Hepatocyte (in vitro differentiated cells): ENCODE results near the gene ANKRD17. TPM values are rescaled to one million over a fixed set of nuclear protein-coding genes. Genes with fewer than 3 reads are reported as not detected.

ENCODE experiments used
- DNase-seq: peaks from one replicate; pipeline ENCODE4 v3.0.0-alpha.2; 2016; ENCODE audit warnings: low spot score
- H2AFZ ChIP-seq: fragments of 200-600 bp; sonication (generic); 2 replicates; pipeline ENCODE4 v1.6.0; 2016; ENCODE audit warnings: antibody characterized with exemption, mild to moderate bottlenecking
- H3K27ac ChIP-seq: fragments of 200-600 bp; sonication (generic); 2 replicates; pipeline ENCODE4 v1.5.1; 2016; ENCODE audit warnings: mild to moderate bottlenecking
- H3K27me3 ChIP-seq: fragments of 200-600 bp; sonication (generic); 2 replicates; pipeline ENCODE4 v1.6.1; 2016
- H3K36me3 ChIP-seq: fragments of 200-600 bp; sonication (generic); replicated peaks from 2 replicates; pipeline ENCODE4 v1.5.1; 2016; ENCODE audit warnings: low read depth; ENCODE audit not compliant: insufficient read depth
- H3K4me1 ChIP-seq: fragments of 200-600 bp; sonication (generic); 2 replicates; pipeline ENCODE4 v1.5.1; 2016; ENCODE audit warnings: mild to moderate bottlenecking, moderate library complexity; ENCODE audit not compliant: insufficient read depth
- H3K4me2 ChIP-seq: fragments of 200-600 bp; sonication (generic); 2 replicates; pipeline ENCODE4 v1.6.0; 2016
- H3K4me3 ChIP-seq: fragments of 200-600 bp; sonication (generic); 2 replicates; pipeline ENCODE4 v1.5.1; 2016; ENCODE audit warnings: mild to moderate bottlenecking
- H3K79me2 ChIP-seq: fragments of 200-600 bp; sonication (generic); 2 replicates; pipeline ENCODE4 v1.6.0; 2017; ENCODE audit warnings: mild to moderate bottlenecking
- H3K9me2 ChIP-seq: fragments of 200-600 bp; sonication (generic); replicated peaks from 2 replicates; pipeline ENCODE4 v1.6.0; 2017; ENCODE audit warnings: mild to moderate bottlenecking; ENCODE audit not compliant: insufficient read depth
- H3K9me3 ChIP-seq: fragments of 200-600 bp; sonication (generic); 2 replicates; pipeline ENCODE4 v1.5.1; 2016; ENCODE audit warnings: low read depth, mild to moderate bottlenecking
- H4K20me1 ChIP-seq: fragments of 200-600 bp; sonication (generic); 2 replicates; pipeline ENCODE4 v1.6.0; 2016; ENCODE audit warnings: mild to moderate bottlenecking; ENCODE audit not compliant: insufficient read depth, poor library complexity, severe bottlenecking
- EZH2 ChIP-seq: fragments of 200-600 bp; sonication (generic); IDR thresholded peaks from 2 replicates; pipeline ENCODE4 v1.6.1; 2016; ENCODE audit warnings: antibody characterized with exemption, mild to moderate bottlenecking, borderline replicate concordance
- EZH2phosphoT487 ChIP-seq: fragments of 200-600 bp; sonication (generic); IDR thresholded peaks from one replicate; pipeline ENCODE4 v1.6.1; 2018; ENCODE audit warnings: antibody characterized with exemption, mild to moderate bottlenecking, low read depth, moderate library complexity; ENCODE audit not compliant: unreplicated experiment, severe bottlenecking
- WGBS: methylation state at CpG from one replicate; pipeline ENCODE4 v1.1.6; 2016; ENCODE audit warnings: low lambda C conversion rate; ENCODE audit errors: missing lambda C conversion rate; 5-methylcytosine and 5-hydroxymethylcytosine counted together
- polyA plus RNA-seq: library from polyadenylated mRNA; unstranded; fragments of >200 nt; fragmentation: Nextera tagmentation; extraction: Ambion mirVana; gene quantifications from 2 replicates; pipeline ENCODE4 v1.2.1, GENCODE V29; 2016
- total RNA-seq: library from RNA; depleted of rRNA; stranded (reverse); fragments of >200 nt; gene quantifications from 2 replicates; pipeline ENCODE4 v1.2.3, GENCODE V29; 2014
- TF ChIP-seq, protein P1 (sequence below): fragments of 200-600 bp; sonication (generic); IDR thresholded peaks from 2 replicates; pipeline ENCODE4 v1.5.1; 2016; ENCODE audit warnings: antibody characterized with exemption, mild to moderate bottlenecking; ENCODE audit not compliant: poor library complexity

The ANKRD17 gene, protein sequence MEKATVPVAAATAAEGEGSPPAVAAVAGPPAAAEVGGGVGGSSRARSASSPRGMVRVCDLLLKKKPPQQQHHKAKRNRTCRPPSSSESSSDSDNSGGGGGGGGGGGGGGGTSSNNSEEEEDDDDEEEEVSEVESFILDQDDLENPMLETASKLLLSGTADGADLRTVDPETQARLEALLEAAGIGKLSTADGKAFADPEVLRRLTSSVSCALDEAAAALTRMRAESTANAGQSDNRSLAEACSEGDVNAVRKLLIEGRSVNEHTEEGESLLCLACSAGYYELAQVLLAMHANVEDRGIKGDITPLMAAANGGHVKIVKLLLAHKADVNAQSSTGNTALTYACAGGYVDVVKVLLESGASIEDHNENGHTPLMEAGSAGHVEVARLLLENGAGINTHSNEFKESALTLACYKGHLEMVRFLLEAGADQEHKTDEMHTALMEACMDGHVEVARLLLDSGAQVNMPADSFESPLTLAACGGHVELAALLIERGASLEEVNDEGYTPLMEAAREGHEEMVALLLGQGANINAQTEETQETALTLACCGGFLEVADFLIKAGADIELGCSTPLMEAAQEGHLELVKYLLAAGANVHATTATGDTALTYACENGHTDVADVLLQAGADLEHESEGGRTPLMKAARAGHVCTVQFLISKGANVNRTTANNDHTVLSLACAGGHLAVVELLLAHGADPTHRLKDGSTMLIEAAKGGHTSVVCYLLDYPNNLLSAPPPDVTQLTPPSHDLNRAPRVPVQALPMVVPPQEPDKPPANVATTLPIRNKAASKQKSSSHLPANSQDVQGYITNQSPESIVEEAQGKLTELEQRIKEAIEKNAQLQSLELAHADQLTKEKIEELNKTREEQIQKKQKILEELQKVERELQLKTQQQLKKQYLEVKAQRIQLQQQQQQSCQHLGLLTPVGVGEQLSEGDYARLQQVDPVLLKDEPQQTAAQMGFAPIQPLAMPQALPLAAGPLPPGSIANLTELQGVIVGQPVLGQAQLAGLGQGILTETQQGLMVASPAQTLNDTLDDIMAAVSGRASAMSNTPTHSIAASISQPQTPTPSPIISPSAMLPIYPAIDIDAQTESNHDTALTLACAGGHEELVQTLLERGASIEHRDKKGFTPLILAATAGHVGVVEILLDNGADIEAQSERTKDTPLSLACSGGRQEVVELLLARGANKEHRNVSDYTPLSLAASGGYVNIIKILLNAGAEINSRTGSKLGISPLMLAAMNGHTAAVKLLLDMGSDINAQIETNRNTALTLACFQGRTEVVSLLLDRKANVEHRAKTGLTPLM (N-terminal part only)
- total RNA-seq = 55.1 and 55.8 TPM in 2 replicates
- polyA plus RNA-seq = 31.8 and 38.6 TPM in 2 replicates

DNA sequence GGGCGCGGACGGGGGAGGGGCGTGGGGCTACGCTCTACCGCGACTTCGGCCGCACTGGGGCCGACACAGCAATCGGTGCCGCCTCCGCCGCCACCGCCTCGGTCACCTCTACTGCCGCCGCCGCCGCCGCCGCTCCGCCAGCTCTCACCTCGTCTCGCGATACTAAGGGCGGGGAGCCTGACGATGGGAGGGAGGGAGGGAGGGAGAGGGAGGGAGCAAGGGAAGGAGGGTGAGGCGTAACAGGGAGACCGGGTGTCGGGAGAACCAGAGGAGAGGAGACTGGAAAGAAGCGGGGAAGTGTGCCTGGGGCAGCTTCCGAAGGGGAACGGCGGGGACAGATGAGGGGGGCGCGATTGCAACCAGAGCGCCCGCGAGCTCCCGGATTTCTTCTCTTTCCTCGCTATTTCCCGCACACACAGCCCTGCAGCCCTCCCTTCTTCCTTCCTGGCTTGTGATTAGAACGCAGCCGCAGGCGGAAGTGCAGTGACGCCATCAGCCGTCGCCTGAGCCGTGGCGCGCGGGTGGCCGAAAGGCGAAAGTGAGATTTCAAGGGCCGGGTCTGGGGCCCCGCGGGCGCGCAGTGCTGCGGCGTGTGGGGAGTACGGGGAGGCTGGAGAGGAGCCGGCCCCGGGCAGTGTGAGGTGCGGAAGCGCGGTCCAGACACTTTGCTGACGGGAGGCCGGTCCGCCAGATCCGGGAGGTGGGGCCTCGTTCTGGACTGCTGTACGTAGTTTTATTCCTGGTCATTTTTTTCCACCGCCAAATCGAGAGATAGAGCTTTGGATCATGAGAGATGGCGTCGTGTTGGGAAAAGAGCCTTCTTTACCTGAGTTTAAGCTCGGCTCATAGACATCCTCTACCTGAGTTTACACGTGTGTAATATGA lies at the start of gene ANKRD17:
Gene ANKRD17, minus strand, starts transcription at position 113 of the 885 bp plus-strand sequence. CDS start 130 bp downstream, outside the sequence.
- peak; percentile 96 for DNase-seq
- TF ChIP-seq, protein P1, sequence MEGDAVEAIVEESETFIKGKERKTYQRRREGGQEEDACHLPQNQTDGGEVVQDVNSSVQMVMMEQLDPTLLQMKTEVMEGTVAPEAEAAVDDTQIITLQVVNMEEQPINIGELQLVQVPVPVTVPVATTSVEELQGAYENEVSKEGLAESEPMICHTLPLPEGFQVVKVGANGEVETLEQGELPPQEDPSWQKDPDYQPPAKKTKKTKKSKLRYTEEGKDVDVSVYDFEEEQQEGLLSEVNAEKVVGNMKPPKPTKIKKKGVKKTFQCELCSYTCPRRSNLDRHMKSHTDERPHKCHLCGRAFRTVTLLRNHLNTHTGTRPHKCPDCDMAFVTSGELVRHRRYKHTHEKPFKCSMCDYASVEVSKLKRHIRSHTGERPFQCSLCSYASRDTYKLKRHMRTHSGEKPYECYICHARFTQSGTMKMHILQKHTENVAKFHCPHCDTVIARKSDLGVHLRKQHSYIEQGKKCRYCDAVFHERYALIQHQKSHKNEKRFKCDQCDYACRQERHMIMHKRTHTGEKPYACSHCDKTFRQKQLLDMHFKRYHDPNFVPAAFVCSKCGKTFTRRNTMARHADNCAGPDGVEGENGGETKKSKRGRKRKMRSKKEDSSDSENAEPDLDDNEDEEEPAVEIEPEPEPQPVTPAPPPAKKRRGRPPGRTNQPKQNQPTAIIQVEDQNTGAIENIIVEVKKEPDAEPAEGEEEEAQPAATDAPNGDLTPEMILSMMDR = no peak
- TF ChIP-seq EZH2 (no peak), EZH2phosphoT487 (no peak)
- Histone ChIP-seq H3K4me1 (peaks cover 22% of the 10 kb centered on the region), H3K9me2 (no peaks in the 10 kb centered on the region), H3K9me3 (no peaks in the 10 kb centered on the region), H4K20me1 (peaks cover 31% of the 10 kb centered on the region), H3K36me3 (no peaks in the 10 kb centered on the region), H3K4me2 (peak within 1 kb of the TSS; percentile 94), H3K4me3 (peak within 1 kb of the TSS; percentile 70), H2AFZ (peak within 1 kb of the TSS; percentile 74), H3K79me2 (peaks cover 67% of the 10 kb centered on the region), H3K27me3 (no peaks in the 10 kb centered on the region), H3K27ac (peak within 1 kb of the TSS; percentile 97)
- under 1% methylated on average over 46 of the region's 80 CpGs for WGBS

DNA sequence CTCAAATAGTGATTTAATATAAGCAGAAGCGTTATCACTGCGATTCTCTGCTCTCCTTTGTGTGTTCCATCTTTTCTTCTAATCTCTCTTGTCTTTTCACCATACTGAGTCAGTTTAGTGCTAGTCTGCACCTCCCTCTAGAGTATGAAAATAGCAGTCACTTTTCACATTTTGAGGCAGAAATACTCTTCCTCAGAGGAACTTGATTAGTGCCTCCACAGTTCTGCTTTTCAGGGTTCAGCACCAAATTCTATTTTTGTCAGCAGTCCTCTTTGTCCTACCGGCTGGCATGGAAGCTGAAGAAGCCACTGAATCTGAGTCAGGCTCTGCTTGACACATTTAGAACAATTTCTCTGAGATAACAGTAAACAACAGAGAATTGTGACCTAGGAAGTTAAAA lies 49.7 kb upstream of the ANKRD17 start:
- no peaks in the 10 kb centered on the region for H3K9me2 ChIP-seq
- no peaks in the 10 kb centered on the region for H3K4me1 ChIP-seq
- H3K4me2 ChIP-seq = no peak overlapping the region
- H3K9me3 ChIP-seq = no peaks in the 10 kb centered on the region
- TF ChIP-seq EZH2 (no peak), EZH2phosphoT487 (no peak)
- TF ChIP-seq, protein P1 = peak; percentile 34
- no peaks in the 10 kb centered on the region for H3K36me3 ChIP-seq
- no peaks in the 10 kb centered on the region for H3K27me3 ChIP-seq
- H4K20me1 ChIP-seq = no peaks in the 10 kb centered on the region
- H3K79me2 ChIP-seq = no peaks in the 10 kb centered on the region
- 58% methylated on average over 3 of the region's 3 CpGs for WGBS
- peak; percentile 12 for DNase-seq
- no peak overlapping the region for H2AFZ ChIP-seq
- no peak overlapping the region for H3K27ac ChIP-seq
- H3K4me3 ChIP-seq = no peak overlapping the region

GRCh38 chr4:73303711-73304110 lies 45.1 kb upstream of the ANKRD17 start:
- no peaks in the 10 kb centered on the region for H3K36me3 ChIP-seq
- H3K27ac ChIP-seq = no peak overlapping the region
- no peaks in the 10 kb centered on the region for H3K27me3 ChIP-seq
- H3K4me3 ChIP-seq = no peak overlapping the region
- no peak overlapping the region for H2AFZ ChIP-seq
- H3K9me2 ChIP-seq = no peaks in the 10 kb centered on the region
- no peaks in the 10 kb centered on the region for H3K4me1 ChIP-seq
- TF ChIP-seq, protein P1 = no peak
- no peak for TF ChIP-seq EZH2
- no peak for TF ChIP-seq EZH2phosphoT487
- no peaks in the 10 kb centered on the region for H4K20me1 ChIP-seq
- no peaks in the 10 kb centered on the region for H3K9me3 ChIP-seq
- H3K4me2 ChIP-seq = no peak overlapping the region
- 86% methylated on average over 4 of the region's 4 CpGs for WGBS
- no peaks in the 10 kb centered on the region for H3K79me2 ChIP-seq
- no peak for DNase-seq
